ENCODE data around the gene CRB2. TPM values are rescaled to one million over a fixed set of nuclear protein-coding genes. Genes with fewer than 3 reads are reported as not detected.
A peak's percentile ranks its signal among the peaks of the same experiment; 100 is the strongest.

CRB2 gene
- total RNA-seq, 1 experiment from 2014 or later = 3.6 TPM

DNA sequence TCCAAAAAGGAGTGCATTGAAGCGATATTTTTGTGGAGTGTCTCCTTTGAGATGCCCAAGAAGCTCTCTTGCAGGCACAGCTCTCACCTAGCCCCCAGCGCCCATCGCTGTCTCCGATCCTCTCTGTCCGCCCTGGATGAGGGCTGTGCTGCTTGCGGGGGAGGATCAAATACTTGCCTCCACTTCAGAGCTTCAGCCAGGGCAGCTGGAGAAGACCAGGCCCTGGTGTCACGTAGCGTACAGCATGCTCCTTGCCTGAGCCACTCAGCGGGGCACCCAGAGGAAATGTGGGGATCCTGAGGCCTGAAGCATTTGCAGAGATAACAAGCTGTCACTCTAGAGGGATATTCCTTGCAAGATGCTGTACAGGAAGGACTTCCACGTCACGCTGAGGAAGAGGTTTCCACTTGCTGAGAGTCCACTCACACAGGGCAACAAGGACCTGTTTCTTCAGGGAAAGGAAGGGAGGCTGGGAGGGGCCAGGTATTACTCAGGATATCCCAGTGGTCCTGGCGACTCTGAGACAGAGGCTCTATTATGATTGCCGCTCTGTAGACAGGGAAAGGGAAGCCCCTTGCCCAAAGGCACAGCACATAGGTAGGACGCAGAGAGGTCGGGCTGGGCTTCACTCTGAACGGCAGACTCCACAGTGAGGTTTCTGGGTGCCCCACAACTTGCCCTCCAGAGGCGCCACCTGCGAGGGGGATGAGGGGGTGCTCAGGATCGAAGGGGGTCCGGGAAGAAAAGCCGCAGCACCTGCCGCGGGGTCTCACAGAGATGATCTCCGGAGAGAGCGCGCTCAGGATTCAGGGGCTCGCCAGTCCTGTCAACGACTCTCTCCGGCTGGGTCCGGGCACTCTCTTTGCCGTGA lies 64.0 kb downstream of the CRB2 start:
- no peak overlapping the region for H3K4me2 ChIP-seq (ENCODE audit: insufficient read depth, insufficient read length, low read length)
- H2BK5ac ChIP-seq (ENCODE audit: insufficient read length, low read length) = no peak overlapping the region
- no CpG with 5 or more reads among the region's 31 CpGs for WGBS (ENCODE audit: extremely low coverage, insufficient read length, low lambda C conversion rate)
- Mint-ChIP-seq H3K27ac (peak overlapping the region in 2 of 3 experiments; percentile 44 to 52; a peak in 2 of 7 replicates), H3K9me3 (no peaks in the 10 kb centered on the region), H3K36me3 (ENCODE audit: insufficient read depth in 1 of 3, low read depth in 3 of 3) (peaks cover 0 to 6% (median 0%) of the 10 kb centered on the region in 3 experiments; a peak in 3 of 7 replicates), H3K27me3 (ENCODE audit: low read depth) (no peaks in the 10 kb centered on the region; the same call in 1 of the 2 replicates), H3K4me3 (no peak overlapping the region), H3K4me1 (peaks cover 41 to 55% of the 10 kb centered on the region in 2 experiments)
- H4K91ac ChIP-seq (ENCODE audit: insufficient read length, low read depth, low read length) = no peak overlapping the region
- H3K9me3 ChIP-seq (ENCODE audit: control insufficient read depth, low read depth, low read length) = no peaks in the 10 kb centered on the region
- H2AFZ ChIP-seq (ENCODE audit: low read length) = no peak overlapping the region
- H3K27ac ChIP-seq (ENCODE audit: insufficient read length, low read depth, low read length) = no peak overlapping the region
- no peak overlapping the region for H2BK120ac ChIP-seq (ENCODE audit: low read depth, low read length, poor library complexity, severe bottlenecking)
- no peak overlapping the region for H3K23ac ChIP-seq (ENCODE audit: insufficient read length, low read depth, low read length)
- no peak overlapping the region for H4K8ac ChIP-seq (replicated peaks; ENCODE audit: insufficient read length, low read depth, low read length)
- no peak overlapping the region for H2BK15ac ChIP-seq (ENCODE audit: low read depth, low read length)
- no peaks in the 10 kb centered on the region for H3K27me3 ChIP-seq (ENCODE audit: insufficient read depth, low read length)
- H3K14ac ChIP-seq (ENCODE audit: insufficient read depth, low read length) = no peak overlapping the region
- H3K9ac ChIP-seq (ENCODE audit: extremely low read depth, insufficient read length, low read length) = no peak overlapping the region
- H3T11ph ChIP-seq (ENCODE audit: low read length) = no peak overlapping the region
- peaks cover 2% of the 10 kb centered on the region; the same call in 1 of the 2 replicates for H3K4me1 ChIP-seq (ENCODE audit: insufficient read depth, low read length)
- no peak overlapping the region for H2BK20ac ChIP-seq (ENCODE audit: low read depth, low read length, poor library complexity, severe bottlenecking)
- H3K23me2 ChIP-seq (ENCODE audit: insufficient read length, low read depth, low read length, poor library complexity, severe bottlenecking) = no peaks in the 10 kb centered on the region
- H3K56ac ChIP-seq (ENCODE audit: insufficient read length, low read depth, low read length) = no peak overlapping the region
- H2BK12ac ChIP-seq (ENCODE audit: insufficient read length, low read depth, low read length) = no peak overlapping the region
- H4K20me1 ChIP-seq (ENCODE audit: control insufficient read depth, insufficient read depth, insufficient read length) = no peaks in the 10 kb centered on the region
- no peak overlapping the region for H4K5ac ChIP-seq (ENCODE audit: insufficient read length, low read depth, low read length)
- H3K79me1 ChIP-seq (ENCODE audit: insufficient read depth, low read depth, low read length, poor library complexity, severe bottlenecking) = no peaks in the 10 kb centered on the region
- no peak for DNase-seq
- no peak overlapping the region for H2AK5ac ChIP-seq (ENCODE audit: insufficient read length, low read length)
- TF ChIP-seq, protein P1, sequence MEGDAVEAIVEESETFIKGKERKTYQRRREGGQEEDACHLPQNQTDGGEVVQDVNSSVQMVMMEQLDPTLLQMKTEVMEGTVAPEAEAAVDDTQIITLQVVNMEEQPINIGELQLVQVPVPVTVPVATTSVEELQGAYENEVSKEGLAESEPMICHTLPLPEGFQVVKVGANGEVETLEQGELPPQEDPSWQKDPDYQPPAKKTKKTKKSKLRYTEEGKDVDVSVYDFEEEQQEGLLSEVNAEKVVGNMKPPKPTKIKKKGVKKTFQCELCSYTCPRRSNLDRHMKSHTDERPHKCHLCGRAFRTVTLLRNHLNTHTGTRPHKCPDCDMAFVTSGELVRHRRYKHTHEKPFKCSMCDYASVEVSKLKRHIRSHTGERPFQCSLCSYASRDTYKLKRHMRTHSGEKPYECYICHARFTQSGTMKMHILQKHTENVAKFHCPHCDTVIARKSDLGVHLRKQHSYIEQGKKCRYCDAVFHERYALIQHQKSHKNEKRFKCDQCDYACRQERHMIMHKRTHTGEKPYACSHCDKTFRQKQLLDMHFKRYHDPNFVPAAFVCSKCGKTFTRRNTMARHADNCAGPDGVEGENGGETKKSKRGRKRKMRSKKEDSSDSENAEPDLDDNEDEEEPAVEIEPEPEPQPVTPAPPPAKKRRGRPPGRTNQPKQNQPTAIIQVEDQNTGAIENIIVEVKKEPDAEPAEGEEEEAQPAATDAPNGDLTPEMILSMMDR (conservative IDR thresholded peaks at IDR 0.05) = no peak
- no peak overlapping the region for H3K18ac ChIP-seq (ENCODE audit: insufficient read length, low read depth, low read length)
- no peaks in the 10 kb centered on the region for H3K79me2 ChIP-seq (ENCODE audit: insufficient read depth, low read length)
- no peak overlapping the region for H3K4ac ChIP-seq (ENCODE audit: low read depth, low read length)

Data from H9 (cell line).